RCC 7860 (cell line): ENCODE measurements around the gene DENND1A.

Experiments used
- DNase-seq: peaks from one replicate; pipeline ENCODE4 v3.0.0-alpha.2; 2015; ENCODE audit warnings: low spot score
- FAIRE-seq: peaks from 2 replicates; lab custom pipeline; 2012; peaks lifted over from hg19 to GRCh38; lab: Jason Lieb, UNC

Gene DENND1A

GRCh38 chr9:123660691-123661466, 269.0 kb downstream of the DENND1A start:
- DNase-seq (no peak), FAIRE-seq (no peak)

GRCh38 chr9:123659358-123659757, 270.6 kb downstream of the DENND1A start:
- FAIRE-seq = no peak
- DNase-seq = no peak

GRCh38 chr9:123658792-123659191, 271.1 kb downstream of the DENND1A start:
- peak; percentile 21 for FAIRE-seq

DNA sequence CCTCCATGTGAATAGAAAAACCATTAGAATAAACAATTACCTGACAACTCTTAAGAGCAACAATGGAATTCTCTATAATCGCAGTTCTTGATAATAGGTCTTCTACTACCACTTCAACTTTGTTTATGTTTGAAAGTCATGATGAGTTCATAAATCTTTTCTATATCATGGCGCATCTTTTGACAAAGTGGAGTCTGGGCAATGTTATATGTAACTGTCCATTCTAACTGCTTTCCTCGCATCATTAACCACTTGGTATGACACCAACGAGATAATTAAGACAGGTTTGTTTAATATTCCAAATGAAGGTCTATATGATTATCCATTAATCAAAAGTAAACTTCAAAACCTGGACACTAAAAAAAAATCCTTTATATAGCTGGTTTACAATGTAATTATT, 272.0 kb downstream of the DENND1A start:
- no peak for FAIRE-seq

More at GRCh38 chr9:123658792-123659191, 271.1 kb downstream of the DENND1A start:
- DNase-seq = peak; percentile 54

DNA sequence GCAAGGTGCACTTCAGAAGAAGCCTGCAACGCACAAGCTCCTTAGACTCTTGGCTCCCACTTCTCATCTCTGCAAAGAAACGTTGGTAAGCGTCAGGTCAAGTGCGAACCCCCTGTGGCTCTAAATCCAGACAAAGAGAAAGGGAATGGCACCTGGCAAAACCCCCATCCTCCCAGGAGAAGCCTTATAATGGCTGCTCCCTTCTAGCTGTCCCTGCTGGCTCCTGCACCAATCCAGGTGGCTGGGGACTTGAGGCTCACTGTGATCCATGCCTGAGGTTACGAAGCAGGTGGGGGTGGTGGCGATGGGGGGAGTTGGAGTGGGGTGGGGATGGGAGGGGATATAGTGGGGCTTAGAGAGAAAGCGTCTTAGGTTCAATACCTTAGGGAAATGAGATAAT, 272.8 kb downstream of the DENND1A start:
- FAIRE-seq (no peak), DNase-seq (no peak)

More for the DNA sequence above, 272.0 kb downstream of the DENND1A start:
- no peak for DNase-seq

DNA sequence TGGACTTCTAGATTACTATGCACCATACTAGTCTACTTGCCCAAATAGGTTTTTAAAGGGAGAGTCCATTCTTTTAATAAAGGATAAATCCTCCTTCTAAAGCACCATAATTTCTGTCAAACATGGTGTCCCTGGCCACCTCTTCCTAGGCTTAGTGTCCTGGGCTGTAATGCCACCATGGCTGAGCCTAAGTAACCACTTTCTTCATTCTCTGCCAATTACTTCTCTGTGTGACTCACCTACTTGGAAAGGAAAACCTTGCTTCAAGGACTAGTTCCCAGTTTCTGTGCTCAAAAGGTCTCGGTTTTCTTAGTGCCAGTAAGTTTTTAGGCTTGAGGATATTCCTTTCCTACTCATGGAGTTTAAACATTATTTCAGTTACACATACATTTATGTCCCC, 273.4 kb downstream of the DENND1A start:
- peak; percentile 59 for FAIRE-seq
- DNase-seq = peak; percentile 31

DNA sequence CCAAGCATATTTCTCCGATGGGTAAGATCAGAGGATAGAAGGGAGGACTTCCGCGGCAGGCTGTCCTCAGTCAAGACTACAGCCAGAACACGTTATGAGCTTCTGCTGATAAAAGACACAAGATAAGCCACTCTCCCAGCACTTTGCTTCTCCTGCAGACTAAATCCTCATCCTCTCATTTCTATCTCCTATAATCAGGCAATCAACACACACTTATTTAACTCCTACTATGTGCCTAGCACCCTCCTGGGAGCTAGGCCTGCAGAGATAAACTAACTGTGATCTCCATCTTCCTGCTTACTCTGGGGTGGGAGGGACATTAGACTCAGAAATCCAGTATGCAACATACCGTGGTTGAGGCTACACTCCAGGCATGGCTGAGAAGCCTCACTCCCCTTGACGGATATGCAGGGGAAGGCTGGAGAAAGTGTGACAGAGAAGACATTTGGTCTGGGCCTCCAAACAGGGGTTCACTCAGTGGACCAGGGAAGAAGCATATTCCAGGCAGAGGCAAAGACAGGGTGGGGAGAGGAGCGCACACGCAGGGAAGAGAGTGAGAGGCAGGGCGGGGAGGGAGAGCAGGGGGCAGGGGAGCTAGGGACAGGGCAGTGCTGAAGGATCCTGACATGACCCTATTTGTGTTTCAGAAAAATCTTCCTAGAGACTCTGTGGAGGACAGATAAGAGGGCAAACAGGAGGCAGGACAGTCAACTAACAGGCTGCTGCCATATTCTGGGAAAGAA, 274.1 kb downstream of the DENND1A start:
- no peak for FAIRE-seq

DNA sequence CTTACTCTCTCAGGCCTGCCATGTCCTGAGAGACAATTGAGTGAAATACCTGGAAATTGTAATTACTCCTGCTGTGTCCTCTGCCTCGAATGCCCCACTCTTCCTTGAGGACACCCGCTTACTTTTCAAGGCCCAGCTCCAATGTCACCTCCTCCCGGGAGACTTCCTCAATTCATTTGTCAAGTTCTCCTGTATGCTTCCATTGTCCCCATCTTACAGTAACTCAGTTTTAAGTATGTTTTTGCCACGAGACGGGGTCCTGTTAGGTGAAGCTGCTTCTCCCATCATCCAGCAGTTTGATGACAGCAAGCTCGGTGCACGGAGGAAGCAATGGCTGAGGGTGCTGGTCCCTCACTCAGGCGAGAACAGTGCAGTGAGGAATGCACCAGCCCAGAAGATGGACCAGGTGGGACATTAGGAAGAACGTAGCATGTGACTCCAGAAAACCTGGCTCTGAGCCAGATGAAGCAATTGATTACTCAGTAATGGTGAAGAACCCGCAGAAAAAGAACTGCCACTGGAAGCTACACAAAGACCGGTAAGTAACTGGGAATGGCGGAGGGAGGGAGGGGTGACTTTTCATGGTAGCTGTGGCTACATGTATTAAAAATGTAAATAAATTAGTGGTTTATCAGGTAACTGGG, 274.8 kb downstream of the DENND1A start:
- FAIRE-seq (no peak), DNase-seq (no peak)

More for the DNA sequence above, 274.1 kb downstream of the DENND1A start:
- no peak for DNase-seq

GRCh38 chr9:123654218-123654993, 275.5 kb downstream of the DENND1A start:
- FAIRE-seq (no peak), DNase-seq (no peak)

DNA sequence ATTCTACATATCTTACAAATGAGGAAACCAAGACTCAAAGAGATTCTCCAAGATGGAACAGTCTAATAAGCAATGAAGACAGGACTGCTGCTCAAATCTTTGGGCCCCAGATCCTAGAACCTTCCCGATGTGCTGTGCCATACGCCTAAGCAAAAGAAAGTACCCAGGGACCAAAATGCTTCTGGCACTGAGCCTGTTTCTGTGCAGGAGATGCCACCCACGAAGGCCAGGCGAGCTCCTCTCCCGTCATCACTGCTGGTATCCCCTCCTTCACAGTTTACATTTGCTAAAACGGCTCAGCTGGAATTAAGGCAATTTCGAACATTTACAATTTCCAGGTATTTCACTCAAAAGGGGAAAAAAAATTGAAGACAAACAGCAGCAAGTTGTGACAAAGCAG, 277.5 kb downstream of the DENND1A start:
- no peak for FAIRE-seq
- DNase-seq = no peak

- DNase-seq = no peak
- FAIRE-seq = no peak
Observed at GRCh38 chr9:123651871-123652270, 278.1 kb downstream of the DENND1A start.

- DNase-seq (no peak), FAIRE-seq (no peak)
Observed at GRCh38 chr9:123651273-123651672, 278.7 kb downstream of the DENND1A start.

GRCh38 chr9:123649909-123650308, 280.0 kb downstream of the DENND1A start:
- DNase-seq (no peak), FAIRE-seq (no peak)

DNA sequence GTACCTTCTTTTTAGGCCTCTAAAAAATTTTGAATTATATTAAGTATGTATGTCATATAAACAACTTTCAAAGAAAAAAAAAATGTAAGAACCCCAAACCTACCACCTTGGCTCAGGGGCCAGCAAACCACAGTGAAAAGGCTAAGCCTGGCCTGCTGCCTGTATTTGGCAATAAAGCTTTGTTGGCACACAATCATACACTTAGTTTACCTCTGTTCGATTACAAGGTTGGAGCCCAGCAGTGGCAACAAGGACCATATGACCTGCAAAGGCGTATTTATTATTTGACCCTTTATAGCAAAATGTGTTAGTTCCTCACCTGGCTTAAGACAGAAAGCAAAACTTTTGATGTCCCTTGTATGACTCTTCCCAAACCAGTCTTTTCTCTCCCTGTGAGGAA, 282.8 kb downstream of the DENND1A start:
- DNase-seq = no peak
- no peak for FAIRE-seq

- FAIRE-seq = no peak
- no peak for DNase-seq
Observed at GRCh38 chr9:123645762-123646161, 284.2 kb downstream of the DENND1A start.

GRCh38 chr9:123645126-123645525, 284.8 kb downstream of the DENND1A start:
- FAIRE-seq = no peak
- DNase-seq = no peak

DNA sequence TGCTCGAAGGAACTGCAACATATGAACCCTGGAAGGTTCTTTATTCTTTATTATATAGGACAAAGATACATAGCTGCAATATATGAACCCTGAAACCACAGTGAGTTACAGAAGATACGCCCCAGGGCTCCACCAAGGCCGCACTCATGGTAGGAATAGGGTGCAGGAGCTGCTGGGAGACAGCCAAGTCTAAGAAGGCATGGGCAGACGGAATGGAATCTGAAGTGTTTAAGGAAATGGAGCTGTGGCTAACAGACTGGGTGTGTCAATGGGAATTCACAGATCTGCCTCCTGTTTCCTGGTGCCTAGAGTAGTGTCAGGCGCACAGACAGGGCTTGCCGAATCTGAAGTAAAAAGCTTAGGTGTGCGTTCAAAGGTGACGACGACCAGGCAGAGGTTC, 286.4 kb downstream of the DENND1A start:
- DNase-seq = no peak

GRCh38 chr9:123642291-123643278, 287.3 kb downstream of the DENND1A start:
- FAIRE-seq = no peak
- DNase-seq = no peak

More for the DNA sequence above, 286.4 kb downstream of the DENND1A start:
- FAIRE-seq = no peak

- no peak for FAIRE-seq
- no peak for DNase-seq
Observed at GRCh38 chr9:123640792-123641222, 289.1 kb downstream of the DENND1A start.

DNA sequence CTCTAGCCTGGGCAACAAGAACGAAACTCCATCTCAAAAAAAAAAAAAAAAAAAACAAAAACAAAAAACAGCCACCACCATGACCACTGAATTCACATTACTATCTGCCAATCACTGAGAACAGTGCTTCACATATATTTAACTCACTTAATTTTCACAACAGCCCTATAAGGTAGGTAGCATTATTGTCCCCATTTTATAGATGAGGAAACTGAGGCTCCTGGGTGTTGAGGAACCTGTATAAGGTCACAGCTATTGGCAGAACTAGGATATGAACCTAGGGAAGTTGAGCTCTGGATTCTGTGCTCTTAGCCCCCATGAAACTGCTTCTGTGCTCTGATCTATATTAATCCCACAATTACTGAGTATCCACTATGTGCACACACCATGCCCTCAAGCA, 290.2 kb downstream of the DENND1A start:
- FAIRE-seq (no peak), DNase-seq (no peak)
